Activated CD4-positive, CD25-positive, alpha-beta regulatory T cell treated with anti-CD3 and anti-CD28 coated beads, Interleukin-2, amount 50 U/mL, for 72 hours (primary cell): ENCODE data around the gene CHRND.
A peak's percentile ranks its signal among the peaks of the same experiment; 100 is the strongest.
"Not testable (repeated sequence)": the region's sequence is repeated elsewhere in the genome, so short reads cannot be mapped to it uniquely, and the experiment has no call there.

ENCODE experiments used
- DNase-seq: peaks from one replicate; pipeline ENCODE4 v3.0.0; 2021

The CHRND gene

GRCh38 chr2:232543928-232544631, 18.1 kb downstream of the CHRND start:
- peak; percentile 23 for DNase-seq

GRCh38 chr2:232544674-232545073, 18.7 kb downstream of the CHRND start:
- DNase-seq: no peak

GRCh38 chr2:232545511-232546375, 19.8 kb downstream of the CHRND start:
- no peak for DNase-seq

- DNase-seq: no peak
These were observed 22.0 kb downstream of the CHRND start for GRCh38 chr2:232547991-232548390.

- no peak for DNase-seq
These were observed 23.8 kb downstream of the CHRND start for GRCh38 chr2:232549655-232550353.

GRCh38 chr2:232550354-232551249, 24.6 kb downstream of the CHRND start, which contains the start of the genes EIF4E2 and TIGD1:
TSS of gene EIF4E2 (plus strand) at chr2:232550689. CDS start at chr2:232550725, 36 bp downstream.
TSS of gene TIGD1 (minus strand) at chr2:232550557. CDS start at chr2:232549882, 675 bp downstream.
- peak; percentile 91 for DNase-seq

- no peak for DNase-seq
These were observed 25.3 kb downstream of the CHRND start for GRCh38 chr2:232551250-232551638.

GRCh38 chr2:232551776-232552175, 25.8 kb downstream of the CHRND start:
- DNase-seq: no peak

- no peak for DNase-seq
These were observed 30.5 kb downstream of the CHRND start for GRCh38 chr2:232556426-232556825.

GRCh38 chr2:232562515-232563151, 36.7 kb downstream of the CHRND start:
- DNase-seq: no peak

- no peak for DNase-seq
These were observed 37.6 kb downstream of the CHRND start for GRCh38 chr2:232563580-232563979.

- DNase-seq: no peak
These were observed 41.8 kb downstream of the CHRND start for GRCh38 chr2:232567721-232568120.

GRCh38 chr2:232568161-232568560, 42.2 kb downstream of the CHRND start:
- no peak for DNase-seq

GRCh38 chr2:232569541-232569940, 43.6 kb downstream of the CHRND start:
- no peak for DNase-seq

GRCh38 chr2:232570481-232570880, 44.5 kb downstream of the CHRND start:
- not testable (repeated sequence) for DNase-seq

- DNase-seq: no peak
These were observed 45.1 kb downstream of the CHRND start for GRCh38 chr2:232571026-232571474.

- DNase-seq: no peak
These were observed 47.1 kb downstream of the CHRND start for GRCh38 chr2:232573042-232573441.

- no peak for DNase-seq
These were observed 47.9 kb downstream of the CHRND start for GRCh38 chr2:232573771-232574435.

GRCh38 chr2:232574674-232575403, 48.9 kb downstream of the CHRND start:
- DNase-seq: no peak

- DNase-seq: no peak
These were observed 49.4 kb downstream of the CHRND start for GRCh38 chr2:232575404-232575746.
